ENCODE data around the gene FER1L5.
A peak's percentile ranks its signal among the peaks of the same experiment; 100 is the strongest.

Gene FER1L5

GRCh38 chr2:96642564-96643360 lies at the start of gene FER1L5:
Gene FER1L5, plus strand, starts transcription at chr2:96642764. Its CDS starts 73 bp downstream, at chr2:96642837.
- no peak for DNase-seq

GRCh38 chr2:96594282-96594681 lies 48.3 kb upstream of the FER1L5 start:
- DNase-seq: no peak

DNA sequence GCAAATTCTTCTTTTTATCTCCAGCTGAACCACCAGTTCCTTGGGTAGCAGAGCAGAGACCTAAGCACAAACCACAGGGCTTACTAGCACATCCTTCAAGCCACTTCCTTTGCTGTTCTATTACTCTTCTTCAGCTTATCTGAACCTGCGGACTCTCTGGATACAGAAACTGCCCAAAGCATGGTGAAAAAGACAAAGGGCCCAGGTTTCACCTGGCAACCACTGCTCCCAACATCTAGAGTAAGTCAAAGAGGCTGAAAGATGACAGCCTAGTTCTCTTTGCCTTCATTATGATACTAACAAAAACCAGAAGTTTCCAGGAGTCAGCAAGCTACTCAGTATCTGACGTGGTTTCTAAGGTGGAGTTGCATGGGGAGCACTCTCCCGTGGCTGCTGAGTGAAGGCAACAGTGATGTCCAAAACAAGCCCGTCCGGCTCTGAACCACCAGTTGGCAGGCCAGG lies 47.8 kb upstream of the FER1L5 start:
- peak; percentile 68 for DNase-seq

- DNase-seq: no peak
These were observed 46.0 kb upstream of the FER1L5 start for GRCh38 chr2:96596596-96596995.

- DNase-seq: no peak
These were observed 42.6 kb upstream of the FER1L5 start for GRCh38 chr2:96599941-96600340.

DNA sequence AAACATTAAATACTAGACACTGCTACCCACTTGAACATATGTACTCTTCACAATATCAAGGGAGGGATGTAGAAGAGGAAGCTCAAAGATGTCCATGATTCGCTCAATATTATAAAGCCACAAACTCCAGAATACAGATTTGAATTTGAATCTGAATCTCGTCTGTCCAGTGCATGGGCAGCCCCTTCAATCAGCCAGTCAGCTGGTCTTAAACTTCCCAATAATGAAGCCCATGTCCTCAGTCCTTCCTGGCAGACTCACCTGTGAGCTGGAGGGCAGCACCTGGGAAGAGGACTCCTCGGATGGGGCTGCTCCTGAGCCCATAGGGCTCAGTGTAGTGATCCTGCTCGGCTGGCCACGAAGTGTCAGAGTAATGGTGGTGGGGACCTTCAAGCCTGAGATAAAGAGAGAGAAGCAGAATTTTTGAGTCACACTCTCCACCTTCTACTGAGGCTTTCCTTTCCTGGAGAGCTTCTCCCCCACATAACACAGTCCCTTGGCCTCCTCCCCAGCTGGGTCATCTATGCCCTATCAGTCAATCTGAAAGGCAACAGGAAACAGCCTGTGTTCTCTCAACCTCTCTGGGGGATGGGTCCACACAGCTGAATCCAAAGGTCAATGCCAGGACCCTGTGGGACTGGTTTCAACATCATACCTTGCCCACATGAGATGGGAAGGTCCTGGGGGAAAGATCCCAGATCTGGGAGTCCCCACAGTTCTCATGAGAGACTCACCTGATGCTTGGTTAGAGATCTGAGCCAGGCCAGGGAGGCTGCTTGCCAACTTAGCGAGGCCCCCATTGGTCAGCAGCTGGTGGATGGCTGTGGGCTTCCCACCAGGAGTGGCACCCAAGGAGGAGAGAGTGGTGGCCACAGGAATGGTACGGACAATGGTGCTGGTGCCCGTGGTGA lies 40.9 kb upstream of the FER1L5 start:
- DNase-seq: peak; percentile 54

GRCh38 chr2:96602330-96602823 lies 40.2 kb upstream of the FER1L5 start:
- no peak for DNase-seq

- DNase-seq: no peak
These were observed 38.5 kb upstream of the FER1L5 start for GRCh38 chr2:96604104-96604503.

DNA sequence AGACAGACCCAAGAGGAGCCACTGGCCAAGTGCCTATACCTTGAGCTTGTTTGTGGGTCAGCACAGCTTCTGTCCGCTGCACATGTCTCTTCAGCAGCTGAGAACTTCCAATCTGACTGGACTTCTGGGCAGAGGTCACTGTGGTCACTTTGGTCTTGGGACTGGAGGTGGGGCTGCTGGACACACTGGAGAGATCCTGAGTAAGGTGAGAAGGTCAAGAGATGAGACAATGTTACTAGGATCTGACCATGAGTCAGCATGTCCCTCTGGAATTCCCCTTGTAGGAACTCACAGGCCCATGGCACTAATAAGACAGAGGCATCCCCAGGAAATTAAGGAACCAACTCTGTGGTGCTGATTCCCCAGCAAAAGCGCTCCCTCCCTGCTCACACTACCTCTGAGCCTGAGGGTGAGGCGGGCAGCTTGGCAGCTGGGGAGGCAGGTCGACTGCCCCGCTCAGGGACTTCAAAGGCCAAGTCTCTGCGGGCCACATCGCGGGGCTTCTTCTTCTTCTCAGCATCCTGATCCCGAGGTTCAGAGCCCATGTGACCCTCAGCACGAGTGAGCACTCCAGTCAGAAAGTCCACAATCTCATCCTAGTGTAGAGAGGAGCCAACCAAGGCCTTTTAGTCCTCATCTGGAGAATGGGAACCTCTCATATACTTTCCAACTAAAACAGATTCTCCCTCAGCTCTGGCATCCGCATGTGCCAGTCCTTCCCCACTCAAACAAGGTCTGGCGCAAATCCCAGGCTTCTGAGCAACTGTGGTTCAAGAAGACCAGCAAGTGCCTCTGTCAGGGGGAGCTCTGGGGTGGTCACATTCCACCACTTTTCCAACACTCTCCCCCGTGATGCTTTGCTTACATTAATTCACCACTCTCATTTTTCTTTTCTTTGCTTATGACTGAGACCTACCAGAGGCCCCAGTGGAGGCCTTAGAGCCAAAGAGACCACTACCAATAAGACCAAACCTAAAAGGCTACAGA lies 33.8 kb upstream of the FER1L5 start:
- DNase-seq: no peak

- DNase-seq: no peak
These were observed 26.4 kb upstream of the FER1L5 start for GRCh38 chr2:96616128-96616527.

- no peak for DNase-seq
These were observed 26.0 kb upstream of the FER1L5 start for GRCh38 chr2:96616535-96616934.

DNA sequence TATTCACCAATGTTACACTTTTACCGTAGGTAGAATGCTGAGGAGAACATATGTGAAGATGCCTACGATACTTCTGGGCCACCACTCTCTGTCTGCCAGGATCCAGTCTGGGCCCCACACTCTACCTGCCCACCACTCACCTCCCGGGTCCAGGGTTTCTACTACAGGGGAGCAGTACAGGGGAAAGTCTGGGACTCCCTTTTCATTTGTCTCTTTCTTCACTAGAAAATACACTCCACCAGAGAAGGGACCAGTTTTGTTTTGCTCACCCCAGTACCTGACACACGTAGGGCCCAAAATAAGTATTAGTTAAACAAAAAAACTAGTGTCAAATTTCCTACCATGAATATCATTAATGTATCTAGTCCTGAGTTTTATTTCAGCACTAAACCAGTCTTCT lies 25.6 kb upstream of the FER1L5 start:
- no peak for DNase-seq

- DNase-seq: no peak
These were observed 23.8 kb upstream of the FER1L5 start for GRCh38 chr2:96618596-96619283.

GRCh38 chr2:96622544-96622943 lies 20.0 kb upstream of the FER1L5 start:
- no peak for DNase-seq

GRCh38 chr2:96623116-96623515 lies 19.4 kb upstream of the FER1L5 start:
- no peak for DNase-seq

DNA sequence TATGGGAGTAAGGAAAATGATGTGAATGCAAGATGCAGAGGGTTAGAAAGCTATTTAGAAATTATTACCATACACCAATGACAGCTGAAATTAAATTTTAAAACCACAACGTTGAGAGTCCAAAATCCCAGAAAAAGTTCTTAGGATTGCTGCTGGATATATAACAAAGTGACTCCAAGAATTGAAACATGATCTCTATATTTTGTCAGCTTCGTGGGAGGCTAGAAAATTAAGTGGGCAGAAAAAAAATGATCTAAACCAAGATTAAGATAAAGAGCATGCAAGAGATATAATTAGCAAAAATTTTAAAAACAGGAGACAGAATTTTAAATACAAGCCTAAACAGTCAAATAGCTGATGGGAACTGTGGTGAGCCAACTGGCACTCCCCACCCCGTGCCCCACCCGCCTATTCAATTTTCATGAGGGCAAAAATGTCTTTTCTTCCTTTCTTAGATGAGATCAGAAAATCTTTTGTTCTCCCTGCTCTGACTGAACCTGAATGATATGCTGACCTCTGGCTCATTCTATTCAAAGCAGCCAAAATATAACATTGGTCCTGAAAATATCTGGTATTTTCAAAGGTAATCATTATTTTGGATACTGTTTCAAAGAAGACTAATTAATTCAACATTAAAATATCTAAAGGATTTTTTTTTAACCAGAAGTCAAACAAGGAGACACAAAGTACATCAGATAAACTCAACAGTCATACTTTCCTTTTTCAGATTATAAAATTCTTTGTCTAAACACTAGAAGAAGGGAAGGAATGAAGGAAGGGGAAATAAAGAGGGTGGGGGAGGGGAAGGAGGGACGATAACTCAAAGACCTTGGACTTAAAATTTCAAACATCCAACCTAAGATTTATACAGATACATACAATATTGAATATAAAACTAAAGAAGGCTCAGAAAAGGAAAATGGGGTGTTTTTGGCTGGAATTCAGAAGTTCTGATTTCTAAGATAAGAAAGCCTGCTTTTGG lies 16.7 kb upstream of the FER1L5 start:
- no peak for DNase-seq

DNA sequence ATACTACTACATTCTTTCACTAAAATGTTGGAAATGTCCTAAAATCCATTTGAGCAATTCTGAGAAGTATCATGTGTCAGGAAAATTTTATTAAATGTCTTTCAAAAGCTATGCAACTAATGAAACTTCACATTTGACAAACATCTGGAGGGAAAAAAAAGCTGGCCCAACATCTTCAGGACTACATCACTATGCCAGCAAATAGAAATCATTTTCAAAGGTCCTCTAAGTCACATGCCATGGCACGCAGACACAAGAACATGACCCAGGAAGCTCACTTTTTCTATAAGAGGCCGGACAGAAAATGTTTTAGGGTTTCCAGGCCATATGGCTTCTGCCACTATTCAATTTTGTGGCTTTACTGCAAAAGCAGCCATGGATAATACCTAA lies 16.0 kb upstream of the FER1L5 start:
- no peak for DNase-seq

DNA sequence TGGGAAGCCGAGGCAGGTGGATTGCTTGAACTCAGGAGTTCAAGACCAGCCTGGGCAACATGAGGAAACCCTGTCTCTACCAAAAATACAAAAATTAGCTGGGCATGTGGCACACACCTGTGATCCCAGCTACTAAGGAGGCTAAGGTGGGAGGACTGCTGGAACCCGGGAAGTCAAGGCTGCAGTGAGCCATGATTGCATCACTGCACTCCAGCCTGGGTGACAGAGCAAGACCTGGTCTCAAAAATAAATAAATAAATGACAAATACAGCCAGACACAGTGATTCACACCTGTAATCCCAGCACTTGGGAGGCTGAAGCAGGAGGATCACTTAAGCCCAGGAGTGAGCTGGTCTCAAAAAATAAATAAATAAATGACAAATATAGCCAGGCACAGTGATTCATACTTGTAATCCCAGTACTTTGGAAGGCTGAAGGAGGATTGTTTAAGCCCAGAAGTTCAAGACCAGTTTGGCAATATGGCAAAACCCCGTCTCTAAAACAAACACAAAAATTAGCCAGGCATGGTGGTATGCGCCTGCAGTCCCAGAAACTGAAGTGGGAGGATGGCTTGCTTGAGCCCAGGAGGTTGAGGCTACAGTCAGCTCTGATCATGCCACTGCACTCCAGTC lies 10.6 kb upstream of the FER1L5 start:
- no peak for DNase-seq

GRCh38 chr2:96633641-96634040 lies 8.9 kb upstream of the FER1L5 start:
- DNase-seq: no peak

DNA sequence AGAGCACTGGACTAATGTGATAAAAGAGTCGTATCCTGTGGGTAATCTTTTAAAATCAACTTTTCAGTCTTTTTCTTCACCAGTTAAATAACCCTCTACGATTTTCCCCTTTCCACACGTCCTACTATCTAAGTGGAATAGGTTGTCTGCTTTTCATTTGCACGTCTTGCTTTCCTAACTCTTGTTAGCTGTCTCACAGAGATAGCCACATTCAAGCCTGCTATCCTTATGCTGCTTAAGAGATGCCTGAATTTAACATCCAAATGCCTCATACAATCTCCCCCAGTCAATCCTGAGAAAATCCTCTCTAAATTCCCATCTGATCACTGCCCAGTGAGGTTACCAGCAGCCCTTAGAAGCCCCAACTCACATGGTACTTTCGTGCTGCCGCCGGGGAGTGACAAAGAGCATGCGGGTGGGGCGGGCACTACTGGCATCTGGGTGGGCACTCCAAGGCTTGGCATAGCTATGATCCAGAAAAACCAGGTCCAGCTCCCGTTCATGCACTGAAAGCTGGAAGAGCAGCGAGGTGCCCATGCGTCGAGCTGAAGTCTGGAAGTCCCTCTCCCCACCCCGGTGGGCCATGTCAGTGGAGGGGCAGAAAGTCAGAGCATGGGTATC lies 5.9 kb upstream of the FER1L5 start:
- no peak for DNase-seq
